ENCODE results near the gene ZNF263.

ZNF263 gene

DNA sequence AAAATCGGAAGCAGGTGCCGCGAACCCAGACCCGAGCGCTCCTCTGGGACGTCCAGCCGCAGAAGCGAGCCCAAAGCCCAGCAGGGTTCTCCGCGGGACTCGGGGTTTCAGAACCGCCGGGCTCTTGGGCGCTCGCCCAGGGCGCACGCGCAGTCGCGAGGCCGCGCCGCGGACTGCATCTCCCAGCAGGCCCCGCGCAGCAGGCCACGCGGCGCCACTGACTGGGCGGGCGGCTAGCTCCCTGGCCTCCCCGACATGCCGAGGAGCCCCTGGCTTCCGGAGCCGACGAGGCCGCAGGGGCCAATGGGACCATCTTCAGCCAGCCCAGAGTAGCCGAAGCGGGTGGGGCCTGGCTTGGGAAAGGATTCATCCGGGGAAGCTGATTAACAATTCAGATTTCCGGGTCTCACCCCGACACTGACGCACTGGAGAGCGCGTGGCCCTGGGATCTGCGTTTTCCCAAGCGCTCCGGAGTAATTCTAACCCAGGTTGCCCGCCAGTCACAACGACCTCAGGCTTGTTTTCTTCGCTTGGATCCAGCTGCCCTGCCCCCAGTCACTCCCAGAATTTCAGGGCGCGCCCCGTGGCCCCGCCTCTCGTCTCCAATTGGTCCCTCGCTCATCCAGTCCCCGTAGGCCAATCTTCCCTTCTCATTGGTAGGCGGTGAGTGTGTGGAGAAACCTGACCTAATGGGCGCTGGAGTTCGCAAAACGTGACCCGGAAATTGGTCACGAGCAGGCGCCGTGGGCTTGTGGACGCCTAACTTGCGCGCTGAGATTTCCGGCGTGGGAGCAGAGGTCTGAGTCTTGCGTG is at the start of gene ZNF263:
ZNF263 (plus strand) TSS at position 762 of the 813 bp plus-strand sequence. CDS start 328 bp downstream, outside the sequence.
- peak within 1 kb of the TSS; percentile 99 for H3K4me3 ChIP-seq (ENCODE audit: low read length)
- H3K9ac ChIP-seq (ENCODE audit: low read length), result peak within 1 kb of the TSS; percentile 99
- peaks cover 17% of the 10 kb centered on the region for H3K36me3 ChIP-seq (ENCODE audit: control insufficient read depth, insufficient read depth, low read length, severe bottlenecking)
- H3K9me3 ChIP-seq (ENCODE audit: control insufficient read depth, low read length), result no peaks in the 10 kb centered on the region
- no peaks in the 10 kb centered on the region for H3K27me3 ChIP-seq (replicated peaks; ENCODE audit: control insufficient read depth, insufficient read depth, low read length)
- peaks cover 19% of the 10 kb centered on the region for H3K4me1 ChIP-seq (ENCODE audit: control insufficient read depth, insufficient read depth, low read length)
- peak; percentile 99 for DNase-seq (ENCODE audit: low read depth)

DNA sequence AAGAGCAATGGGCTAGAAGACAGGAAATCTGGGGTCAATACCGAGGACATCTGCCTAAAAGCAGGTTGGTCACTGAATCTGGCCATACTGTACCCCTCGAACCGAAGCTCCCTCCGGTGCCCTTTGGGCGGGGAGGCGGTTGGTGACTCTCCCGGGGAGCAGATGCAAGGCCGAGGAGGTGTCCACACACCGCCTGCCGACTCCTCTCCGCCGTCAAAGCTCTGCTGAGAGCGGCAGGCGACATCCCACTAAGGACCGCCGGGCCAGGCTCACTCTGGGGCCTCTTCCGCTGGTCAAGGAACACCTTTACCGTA is 48.8 kb upstream of the ZNF263 start:
- Histone ChIP-seq H3K9ac (ENCODE audit: low read length) (peak overlapping the region; percentile 93), H3K9me3 (ENCODE audit: control insufficient read depth, low read length) (peaks cover 9% of the 10 kb centered on the region), H3K4me1 (ENCODE audit: control insufficient read depth, insufficient read depth, low read length) (peaks cover 8% of the 10 kb centered on the region), H3K4me3 (ENCODE audit: low read length) (peak overlapping the region; percentile 96), H3K36me3 (ENCODE audit: control insufficient read depth, insufficient read depth, low read length, severe bottlenecking) (peaks cover 34% of the 10 kb centered on the region), H3K27me3 (replicated peaks; ENCODE audit: control insufficient read depth, insufficient read depth, low read length) (no peaks in the 10 kb centered on the region)
- DNase-seq (ENCODE audit: low read depth), result no peak

GRCh38 chr16:3234857-3235561 is 48.3 kb upstream of the ZNF263 start, which contains the start of gene ZNF200:
TSS of gene ZNF200 (minus strand) at chr16:3235158. CDS start at chr16:3233755, 1,403 bp downstream.
- Histone ChIP-seq H3K9me3 (ENCODE audit: control insufficient read depth, low read length) (peaks cover 7% of the 10 kb centered on the region), H3K36me3 (ENCODE audit: control insufficient read depth, insufficient read depth, low read length, severe bottlenecking) (peaks cover 30% of the 10 kb centered on the region), H3K9ac (ENCODE audit: low read length) (peak within 1 kb of the TSS; percentile 93), H3K27me3 (replicated peaks; ENCODE audit: control insufficient read depth, insufficient read depth, low read length) (no peaks in the 10 kb centered on the region), H3K4me3 (ENCODE audit: low read length) (peak within 1 kb of the TSS; percentile 96), H3K4me1 (ENCODE audit: control insufficient read depth, insufficient read depth, low read length) (peaks cover 8% of the 10 kb centered on the region)
- DNase-seq (ENCODE audit: low read depth), result peak; percentile 98

DNA sequence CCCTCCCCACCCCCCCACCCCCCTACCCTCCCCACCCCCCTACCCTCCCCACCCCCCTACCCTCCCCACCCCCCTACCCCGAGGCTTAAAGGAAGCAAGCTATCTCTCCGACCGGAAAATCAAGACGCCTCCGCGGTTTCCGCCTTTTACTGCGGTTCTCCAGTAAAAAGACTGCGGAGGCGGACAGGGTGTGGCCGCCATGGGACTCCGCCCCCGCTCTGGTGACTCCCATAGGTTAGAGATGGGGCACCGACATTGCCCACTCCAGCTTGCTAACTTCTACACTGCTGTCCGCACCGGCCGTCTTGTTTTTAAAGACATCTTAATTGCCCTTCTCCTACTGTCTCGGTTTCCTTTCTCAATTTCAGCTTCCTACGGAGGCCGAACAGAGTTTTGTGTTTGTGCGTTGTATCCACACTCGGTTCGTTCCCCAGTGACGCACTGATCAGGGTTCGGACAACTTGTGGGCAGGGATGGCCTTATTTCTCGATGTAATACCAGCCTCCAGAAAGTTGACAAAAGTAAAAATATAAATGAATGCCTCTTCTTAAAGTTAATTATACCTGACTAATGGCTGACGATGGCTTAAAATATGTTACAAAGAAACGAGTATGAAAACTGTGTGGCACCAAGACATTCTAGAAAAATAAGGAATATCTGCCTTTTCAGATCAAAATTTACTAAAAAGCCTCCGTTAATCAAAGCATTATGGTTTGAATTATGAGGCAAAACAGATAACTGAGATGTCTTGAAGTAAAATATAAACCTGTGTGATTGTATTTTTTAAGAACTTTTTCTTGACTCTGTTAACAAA is 47.2 kb upstream of the ZNF263 start:
- H3K4me1 ChIP-seq (ENCODE audit: control insufficient read depth, insufficient read depth, low read length), result peaks cover 8% of the 10 kb centered on the region
- DNase-seq (ENCODE audit: low read depth), result no peak
- H3K27me3 ChIP-seq (replicated peaks; ENCODE audit: control insufficient read depth, insufficient read depth, low read length), result no peaks in the 10 kb centered on the region
- H3K4me3 ChIP-seq (ENCODE audit: low read length), result no peak overlapping the region
- peaks cover 2% of the 10 kb centered on the region for H3K9me3 ChIP-seq (ENCODE audit: control insufficient read depth, low read length)
- peaks cover 19% of the 10 kb centered on the region for H3K36me3 ChIP-seq (ENCODE audit: control insufficient read depth, insufficient read depth, low read length, severe bottlenecking)
- H3K9ac ChIP-seq (ENCODE audit: low read length), result no peak overlapping the region

GRCh38 chr16:3241761-3242160 is 41.5 kb upstream of the ZNF263 start:
- H3K4me1 ChIP-seq (ENCODE audit: control insufficient read depth, insufficient read depth, low read length), result no peaks in the 10 kb centered on the region
- H3K36me3 ChIP-seq (ENCODE audit: control insufficient read depth, insufficient read depth, low read length, severe bottlenecking), result no peaks in the 10 kb centered on the region
- H3K9ac ChIP-seq (ENCODE audit: low read length), result no peak overlapping the region
- no peak for DNase-seq (ENCODE audit: low read depth)
- no peaks in the 10 kb centered on the region for H3K9me3 ChIP-seq (ENCODE audit: control insufficient read depth, low read length)
- H3K4me3 ChIP-seq (ENCODE audit: low read length), result no peak overlapping the region
- peaks cover 24% of the 10 kb centered on the region for H3K27me3 ChIP-seq (replicated peaks; ENCODE audit: control insufficient read depth, insufficient read depth, low read length)

DNA sequence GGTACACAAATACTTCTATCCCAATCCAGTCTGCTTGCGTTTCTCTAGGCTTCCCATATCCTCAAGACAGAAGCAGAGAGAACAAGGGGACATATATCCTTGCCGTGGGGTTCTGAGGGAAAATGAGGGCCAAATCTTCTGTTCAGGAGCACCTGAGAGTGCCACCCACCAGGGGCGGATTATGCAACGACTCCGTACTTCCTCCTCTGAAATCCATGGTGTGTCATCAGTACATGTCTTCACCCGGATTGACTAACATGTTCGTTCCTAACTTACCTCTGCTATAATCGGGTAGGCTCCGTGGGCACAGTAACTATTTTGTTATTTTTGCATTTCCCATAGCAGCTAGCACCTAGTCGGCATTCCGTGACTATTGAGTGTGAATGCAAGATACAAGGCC is 40.6 kb upstream of the ZNF263 start:
- H3K9ac ChIP-seq (ENCODE audit: low read length), result no peak overlapping the region
- H3K4me1 ChIP-seq (ENCODE audit: control insufficient read depth, insufficient read depth, low read length), result no peaks in the 10 kb centered on the region

GRCh38 chr16:3243882-3244281 is 39.4 kb upstream of the ZNF263 start:
- Histone ChIP-seq H3K4me3 (ENCODE audit: low read length) (no peak overlapping the region), H3K9me3 (ENCODE audit: control insufficient read depth, low read length) (no peaks in the 10 kb centered on the region), H3K4me1 (ENCODE audit: control insufficient read depth, insufficient read depth, low read length) (no peaks in the 10 kb centered on the region), H3K36me3 (ENCODE audit: control insufficient read depth, insufficient read depth, low read length, severe bottlenecking) (no peaks in the 10 kb centered on the region), H3K9ac (ENCODE audit: low read length) (no peak overlapping the region), H3K27me3 (replicated peaks; ENCODE audit: control insufficient read depth, insufficient read depth, low read length) (peaks cover 34% of the 10 kb centered on the region)
- no peak for DNase-seq (ENCODE audit: low read depth)

More for the DNA sequence above, 40.6 kb upstream of the ZNF263 start:
- Histone ChIP-seq H3K4me3 (ENCODE audit: low read length) (no peak overlapping the region), H3K36me3 (ENCODE audit: control insufficient read depth, insufficient read depth, low read length, severe bottlenecking) (no peaks in the 10 kb centered on the region), H3K27me3 (replicated peaks; ENCODE audit: control insufficient read depth, insufficient read depth, low read length) (peaks cover 29% of the 10 kb centered on the region), H3K9me3 (ENCODE audit: control insufficient read depth, low read length) (no peaks in the 10 kb centered on the region)
- DNase-seq (ENCODE audit: low read depth), result no peak

GRCh38 chr16:3246002-3246401 is 37.3 kb upstream of the ZNF263 start:
- H3K36me3 ChIP-seq (ENCODE audit: control insufficient read depth, insufficient read depth, low read length, severe bottlenecking), result no peaks in the 10 kb centered on the region
- no peak for DNase-seq (ENCODE audit: low read depth)
- H3K4me1 ChIP-seq (ENCODE audit: control insufficient read depth, insufficient read depth, low read length), result no peaks in the 10 kb centered on the region
- H3K27me3 ChIP-seq (replicated peaks; ENCODE audit: control insufficient read depth, insufficient read depth, low read length), result peaks cover 44% of the 10 kb centered on the region
- no peak overlapping the region for H3K4me3 ChIP-seq (ENCODE audit: low read length)
- no peak overlapping the region for H3K9ac ChIP-seq (ENCODE audit: low read length)
- no peaks in the 10 kb centered on the region for H3K9me3 ChIP-seq (ENCODE audit: control insufficient read depth, low read length)

DNA sequence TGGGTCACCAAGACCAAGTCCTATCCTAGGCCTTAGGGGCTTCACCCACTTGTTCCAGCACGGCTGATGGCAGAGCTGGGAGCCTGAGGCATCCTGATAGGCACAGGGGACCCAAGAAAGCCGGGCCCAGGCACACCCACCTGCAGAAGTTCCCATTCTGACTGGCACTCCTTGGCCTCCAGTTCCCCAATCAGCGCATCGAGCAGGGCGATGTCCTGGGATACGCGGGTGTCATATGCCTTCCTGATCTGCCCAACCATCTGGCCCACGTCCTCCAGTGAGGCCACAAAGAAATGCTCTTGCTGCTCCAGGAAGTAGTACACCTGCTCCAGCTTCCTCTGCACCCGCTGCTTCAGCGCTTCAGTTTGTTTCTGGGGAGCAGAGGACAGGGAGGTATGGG is 36.4 kb upstream of the ZNF263 start:
- Histone ChIP-seq H3K4me1 (ENCODE audit: control insufficient read depth, insufficient read depth, low read length) (no peaks in the 10 kb centered on the region), H3K4me3 (ENCODE audit: low read length) (no peak overlapping the region), H3K9me3 (ENCODE audit: control insufficient read depth, low read length) (no peaks in the 10 kb centered on the region), H3K27me3 (replicated peaks; ENCODE audit: control insufficient read depth, insufficient read depth, low read length) (peaks cover 47% of the 10 kb centered on the region), H3K9ac (ENCODE audit: low read length) (no peak overlapping the region), H3K36me3 (ENCODE audit: control insufficient read depth, insufficient read depth, low read length, severe bottlenecking) (no peaks in the 10 kb centered on the region)
- no peak for DNase-seq (ENCODE audit: low read depth)

DNA sequence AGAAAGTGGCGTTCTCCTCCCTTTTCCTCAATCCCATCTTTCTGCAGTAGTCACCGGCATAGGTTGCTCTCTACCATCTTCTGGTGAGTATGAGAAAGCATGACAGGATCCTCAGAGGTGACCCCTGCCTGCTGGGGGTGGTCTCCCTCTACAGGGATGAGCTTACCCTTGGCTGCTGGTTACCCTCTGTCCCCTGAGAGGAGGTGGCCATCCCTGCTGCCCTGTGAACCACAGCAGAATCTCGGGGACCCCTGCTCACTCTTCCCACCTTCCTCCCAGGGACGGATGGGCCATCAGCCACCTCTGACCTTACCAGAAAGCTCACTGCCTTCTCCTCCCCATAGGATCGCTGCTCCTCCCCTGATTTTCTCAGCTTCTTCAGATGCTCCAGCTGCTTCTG is 34.7 kb upstream of the ZNF263 start:
- Histone ChIP-seq H3K36me3 (ENCODE audit: control insufficient read depth, insufficient read depth, low read length, severe bottlenecking) (no peaks in the 10 kb centered on the region), H3K4me3 (ENCODE audit: low read length) (no peak overlapping the region), H3K9me3 (ENCODE audit: control insufficient read depth, low read length) (no peaks in the 10 kb centered on the region), H3K27me3 (replicated peaks; ENCODE audit: control insufficient read depth, insufficient read depth, low read length) (peaks cover 53% of the 10 kb centered on the region), H3K9ac (ENCODE audit: low read length) (no peak overlapping the region), H3K4me1 (ENCODE audit: control insufficient read depth, insufficient read depth, low read length) (no peaks in the 10 kb centered on the region)
- no peak for DNase-seq (ENCODE audit: low read depth)

GRCh38 chr16:3249020-3249419 is 34.3 kb upstream of the ZNF263 start:
- H3K36me3 ChIP-seq (ENCODE audit: control insufficient read depth, insufficient read depth, low read length, severe bottlenecking), result no peaks in the 10 kb centered on the region
- no peak for DNase-seq (ENCODE audit: low read depth)
- no peaks in the 10 kb centered on the region for H3K9me3 ChIP-seq (ENCODE audit: control insufficient read depth, low read length)
- H3K4me1 ChIP-seq (ENCODE audit: control insufficient read depth, insufficient read depth, low read length), result no peaks in the 10 kb centered on the region
- H3K9ac ChIP-seq (ENCODE audit: low read length), result no peak overlapping the region
- no peak overlapping the region for H3K4me3 ChIP-seq (ENCODE audit: low read length)
- H3K27me3 ChIP-seq (replicated peaks; ENCODE audit: control insufficient read depth, insufficient read depth, low read length), result peaks cover 53% of the 10 kb centered on the region

All from adipocyte (in vitro differentiated cells).